RWPE1 (cell line): Measurements from ENCODE around the gene ADM5.

Experiments
- CTCF ChIA-PET: fragments of 350-600 bp; sonication (Branson Sonifier 250); formaldehyde crosslinking; extraction: SDS; loops from one replicate; lab custom pipeline; 2021; lab: Yijun Ruan, JAX
- POLR2A ChIA-PET: fragments of 400-600 bp; formaldehyde crosslinking; extraction: SDS; loops from one replicate; lab custom pipeline; 2020; ENCODE audit warnings: antibody characterized with exemption; ENCODE audit not compliant: low non-redundant PET; lab: Yijun Ruan, JAX
- DNase-seq: peaks from one replicate; pipeline ENCODE4 v3.0.0; 2012; ENCODE audit warnings: low spot score
- H3K27ac ChIP-seq: fragments of 450-650 bp; 2 replicates; pipeline ENCODE4 v1.5.1; 2017
- TF ChIP-seq, protein P1 (sequence below): fragments of 450-650 bp; conservative IDR thresholded peaks from 2 replicates; pipeline ENCODE4 v1.5.1; 2017; ENCODE audit warnings: low read depth, mild to moderate bottlenecking

Gene ADM5

DNA sequence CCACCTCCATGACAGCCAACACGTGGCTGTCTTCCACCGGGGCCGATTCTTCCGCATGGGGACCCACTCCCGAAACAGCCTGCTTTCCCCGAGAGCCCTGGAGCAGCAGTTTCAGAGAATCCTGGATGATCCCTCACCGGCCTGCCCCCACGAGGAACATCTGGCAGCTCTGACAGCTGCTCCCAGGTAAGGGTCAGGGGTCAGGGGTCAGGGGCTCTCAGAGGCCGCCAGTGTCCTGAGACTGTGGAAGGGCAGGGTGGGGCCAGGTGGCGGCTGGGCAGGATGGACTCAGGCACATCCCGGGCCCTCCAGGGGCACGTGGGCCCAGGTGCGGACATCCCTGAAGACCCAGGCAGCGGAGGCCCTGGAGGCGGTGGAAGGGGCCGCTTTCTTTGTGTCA is 16.5 kb downstream of the ADM5 start:
- POLR2A ChIA-PET = no interaction called here
- H3K27ac ChIP-seq = no peak overlapping the region
- TF ChIP-seq, protein P1, sequence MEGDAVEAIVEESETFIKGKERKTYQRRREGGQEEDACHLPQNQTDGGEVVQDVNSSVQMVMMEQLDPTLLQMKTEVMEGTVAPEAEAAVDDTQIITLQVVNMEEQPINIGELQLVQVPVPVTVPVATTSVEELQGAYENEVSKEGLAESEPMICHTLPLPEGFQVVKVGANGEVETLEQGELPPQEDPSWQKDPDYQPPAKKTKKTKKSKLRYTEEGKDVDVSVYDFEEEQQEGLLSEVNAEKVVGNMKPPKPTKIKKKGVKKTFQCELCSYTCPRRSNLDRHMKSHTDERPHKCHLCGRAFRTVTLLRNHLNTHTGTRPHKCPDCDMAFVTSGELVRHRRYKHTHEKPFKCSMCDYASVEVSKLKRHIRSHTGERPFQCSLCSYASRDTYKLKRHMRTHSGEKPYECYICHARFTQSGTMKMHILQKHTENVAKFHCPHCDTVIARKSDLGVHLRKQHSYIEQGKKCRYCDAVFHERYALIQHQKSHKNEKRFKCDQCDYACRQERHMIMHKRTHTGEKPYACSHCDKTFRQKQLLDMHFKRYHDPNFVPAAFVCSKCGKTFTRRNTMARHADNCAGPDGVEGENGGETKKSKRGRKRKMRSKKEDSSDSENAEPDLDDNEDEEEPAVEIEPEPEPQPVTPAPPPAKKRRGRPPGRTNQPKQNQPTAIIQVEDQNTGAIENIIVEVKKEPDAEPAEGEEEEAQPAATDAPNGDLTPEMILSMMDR = no peak
- no peak for DNase-seq
- CTCF ChIA-PET = no interaction called here

DNA sequence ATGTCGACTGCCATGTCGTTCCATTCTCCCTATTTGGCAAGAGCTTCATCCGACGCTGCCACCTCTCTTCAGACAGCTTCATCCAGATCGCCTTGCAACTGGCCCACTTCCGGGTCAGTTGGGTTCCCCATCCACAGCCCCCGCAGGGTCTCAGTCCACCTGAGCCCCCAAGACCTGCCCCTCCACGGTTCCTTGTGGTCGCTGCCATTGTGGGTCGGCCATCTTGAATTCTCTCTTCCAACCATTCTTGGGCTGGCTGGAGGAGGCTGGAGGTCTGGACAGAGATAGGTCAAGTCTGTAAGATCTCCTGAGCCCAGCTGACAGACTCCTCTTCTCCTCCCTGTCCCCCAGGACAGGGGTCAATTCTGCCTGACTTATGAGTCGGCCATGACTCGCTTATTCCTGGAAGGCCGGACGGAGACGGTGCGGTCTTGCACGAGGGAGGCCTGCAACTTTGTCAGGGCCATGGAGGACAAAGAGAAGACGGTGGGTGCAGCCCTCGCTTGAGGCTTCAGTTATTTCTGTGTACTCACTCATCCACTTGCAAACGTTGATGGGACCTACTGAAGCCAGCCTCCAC is 21.1 kb downstream of the ADM5 start:
- no peak overlapping the region for H3K27ac ChIP-seq
- ChIA-PET CTCF (no interaction called here), POLR2A (no interaction called here)
- DNase-seq = no peak
- TF ChIP-seq, protein P1 = no peak

GRCh38 chr19:49712397-49712859 is 23.0 kb downstream of the ADM5 start:
- no peak overlapping the region for H3K27ac ChIP-seq
- CTCF ChIA-PET = interaction anchor here (0.6 kb wide), 1 partner anchor 47 kb away, joined by 3 read pairs; no protein-coding TSS in a partner anchor
- POLR2A ChIA-PET = no interaction called here
- DNase-seq = peak; percentile 57
- TF ChIP-seq, protein P1 = no peak

- TF ChIP-seq, protein P1 = no peak
- CTCF ChIA-PET = interaction anchor here (0.6 kb wide), 1 partner anchor 46 kb away, joined by 3 read pairs; no protein-coding TSS in a partner anchor
- no peak overlapping the region for H3K27ac ChIP-seq
- POLR2A ChIA-PET = interaction anchor here (0.6 kb wide), 1 partner anchor 26 kb away, joined by 3 read pairs; no protein-coding TSS in a partner anchor
- DNase-seq = peak; percentile 21
These were observed 23.9 kb downstream of the ADM5 start for GRCh38 chr19:49713236-49713845.

DNA sequence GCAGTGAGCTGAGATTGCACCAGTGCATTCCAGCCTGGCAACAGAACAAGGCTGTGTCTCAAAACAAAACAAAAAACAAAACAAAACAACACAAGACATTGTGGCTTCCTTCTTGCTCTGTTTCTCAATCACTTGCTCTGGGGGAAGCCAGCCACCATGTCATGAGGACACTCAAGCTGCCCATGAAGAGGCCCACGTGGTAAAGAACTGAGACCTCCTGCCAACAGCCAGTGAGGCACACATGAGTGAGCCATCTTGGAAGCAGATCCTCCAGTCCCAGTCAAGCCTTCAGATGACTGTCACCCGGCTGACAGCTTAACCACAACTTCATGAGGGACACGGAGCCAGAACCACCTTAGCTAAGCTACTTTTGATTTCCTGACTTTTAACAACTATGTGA is 26.8 kb downstream of the ADM5 start:
- no peak overlapping the region for H3K27ac ChIP-seq
- DNase-seq = no peak
- POLR2A ChIA-PET = interaction anchor here (0.6 kb wide), 1 partner anchor 17 kb away, joined by 3 read pairs; no protein-coding TSS in a partner anchor
- CTCF ChIA-PET = interaction anchor here (0.7 kb wide), 2 partner anchors 47 to 596 kb away, joined by 3 to 4 read pairs; no protein-coding TSS in a partner anchor
- TF ChIP-seq, protein P1 = no peak

GRCh38 chr19:49718511-49718910 is 29.1 kb downstream of the ADM5 start:
- H3K27ac ChIP-seq = no peak overlapping the region; the same call in 1 of the 2 replicates

More at GRCh38 chr19:49718511-49718910, 29.1 kb downstream of the ADM5 start:
- no peak for DNase-seq
- ChIA-PET POLR2A (interaction anchor here (0.6 kb wide), 1 partner anchor 18 kb away, joined by 3 read pairs; no protein-coding TSS in a partner anchor), CTCF (interaction anchor here (0.6 kb wide), 1 partner anchor 152 kb away, joined by 3 read pairs; no protein-coding TSS in a partner anchor)
- TF ChIP-seq, protein P1 = no peak
